HepG2 (cell line): ENCODE results near the gene PARD3. TPM values are rescaled to one million over a fixed set of nuclear protein-coding genes. Genes with fewer than 3 reads are reported as not detected.

Source experiments
- ATAC-seq: fragments of 200-7000 bp; cut with Tn5 transposase; 3 replicates; pipeline ENCODE4 v1.9.1; 2020; ENCODE audit warnings: mild to moderate bottlenecking, moderate library complexity
- BruUV-seq: library from RNA; stranded (reverse); fragments of 400-500 nt; replicated peaks from 2 replicates; lab custom pipeline; 2021; lab: Mats Ljungman, UMichigan
- CTCF ChIA-PET: fragments of 300-600 bp; formaldehyde crosslinking; extraction: SDS; loops from one replicate; lab custom pipeline; 2021; ENCODE audit warnings: low total read pairs, inconsistent platforms, low intra/inter-chr PET ratio; lab: Yijun Ruan, JAX
- POLR2A ChIA-PET: fragments of 350-600 bp; sonication (Branson Sonifier 250); formaldehyde crosslinking; loops from one replicate; lab custom pipeline; 2020; ENCODE audit warnings: antibody characterized with exemption, inconsistent platforms; lab: Yijun Ruan, JAX
- DNase-seq: peaks from one replicate; pipeline ENCODE4 v3.0.0-alpha.2; 2015; ENCODE audit warnings: low spot score
- FAIRE-seq: peaks from 3 replicates; lab custom pipeline; 2011; peaks lifted over from hg19 to GRCh38; lab: Jason Lieb, UNC
- H2AFZ ChIP-seq: one replicate; pipeline ENCODE4 v1.6.1; 2011; ENCODE audit warnings: low read length, inconsistent platforms
- H3K27ac ChIP-seq: fragments of 300-600 bp; 3 replicates; pipeline ENCODE4 v1.8.0; 2011; ENCODE audit warnings: mixed run types, mild to moderate bottlenecking, mixed read lengths, low read length, inconsistent platforms; ENCODE audit not compliant: insufficient read depth; ENCODE audit errors: extremely low read length
- H3K27me3 ChIP-seq, 2 experiments: fragments of 200-600 bp in 1 of 2; 2 replicates in 1 of 2; 3 replicates in 1 of 2; pipeline versions ENCODE4 v1.6.0 to v1.8.0; 2011; ENCODE audit warnings: low read length in 2 of 2, mild to moderate bottlenecking in 2 of 2, moderate library complexity in 2 of 2, inconsistent platforms in 1 of 2; ENCODE audit not compliant: insufficient read depth in 2 of 2, control insufficient read depth in 1 of 2
- H3K36me3 ChIP-seq, 2 experiments: fragments of 200-600 bp in 1 of 2; replicated peaks in 1 of 2; 2 replicates in 1 of 2; 3 replicates in 1 of 2; pipeline versions ENCODE4 v1.5.1 to v1.8.0; 2011; ENCODE audit warnings: low read length in 2 of 2, inconsistent platforms in 1 of 2; ENCODE audit not compliant: insufficient read depth in 2 of 2, control insufficient read depth in 1 of 2
- H3K4me1 ChIP-seq: 2 replicates; pipeline ENCODE4 v1.5.1; 2012; ENCODE audit warnings: low read length, inconsistent platforms; ENCODE audit not compliant: insufficient read depth
- H3K4me2 ChIP-seq: 2 replicates; pipeline ENCODE4 v1.6.0; 2011; ENCODE audit warnings: low read depth, low read length, inconsistent platforms
- H3K4me3 ChIP-seq, 3 experiments: fragments of 200-600 bp in 1 of 3; sonication (generic), shearing (Covaris generic) in 1 of 3; replicated peaks in 1 of 3; 2 replicates each; pipeline ENCODE4 v1.5.1; 2011 to 2016; ENCODE audit warnings: low read length in 3 of 3, inconsistent platforms in 2 of 3, low read depth in 2 of 3, mild to moderate bottlenecking in 2 of 3, control low read depth in 1 of 3, mixed read lengths in 1 of 3; ENCODE audit not compliant: insufficient read depth in 1 of 3
- H3K79me2 ChIP-seq: one replicate; pipeline ENCODE4 v1.6.1; 2011; ENCODE audit warnings: low read length, inconsistent platforms; ENCODE audit not compliant: insufficient read depth
- H3K9ac ChIP-seq: 2 replicates; pipeline ENCODE4 v1.6.0; 2011; ENCODE audit warnings: mild to moderate bottlenecking, low read depth, low read length, inconsistent platforms; ENCODE audit not compliant: insufficient read depth
- H3K9me3 ChIP-seq: 2 replicates; pipeline ENCODE4 v1.5.1; 2012; ENCODE audit warnings: mild to moderate bottlenecking, low read length
- H4K20me1 ChIP-seq: 2 replicates; pipeline ENCODE4 v1.6.0; 2011; ENCODE audit warnings: inconsistent platforms, mild to moderate bottlenecking, low read length, moderate library complexity; ENCODE audit not compliant: insufficient read depth
- HIVEP1 ChIP-seq: sonication (generic); formaldehyde crosslinking; IDR thresholded peaks from 2 replicates; pipeline ENCODE4 v1.4.0; 2020; ENCODE audit warnings: mild to moderate bottlenecking, missing genetic modification reagents
- HMG20A ChIP-seq: IDR thresholded peaks from 2 replicates; pipeline ENCODE4 v1.6.1; 2016; ENCODE audit warnings: borderline replicate concordance
- MBD4 ChIP-seq: IDR thresholded peaks from 2 replicates; pipeline ENCODE4 v1.6.1; 2012; ENCODE audit warnings: low read length, inconsistent platforms, borderline replicate concordance
- SP140L ChIP-seq: sonication (generic); formaldehyde crosslinking; IDR thresholded peaks from 2 replicates; pipeline ENCODE4 v1.4.0; 2020; ENCODE audit warnings: missing genetic modification reagents, borderline replicate concordance
- ZNF337 ChIP-seq: sonication (generic); formaldehyde crosslinking; IDR thresholded peaks from 2 replicates; pipeline ENCODE4 v1.5.1; 2020; ENCODE audit warnings: missing genetic modification reagents, low read depth, mild to moderate bottlenecking, borderline replicate concordance
- WGBS: methylation state at CpG from one replicate; pipeline ENCODE4 v1.1.6; 2017; ENCODE audit warnings: low lambda C conversion rate; 5-methylcytosine and 5-hydroxymethylcytosine counted together
- in situ Hi-C: cut with HindIII; loops from 2 replicates; pipeline ENCODE4 v1.10.0; 2017; ENCODE audit warnings: low pct_unique_long_range_greater_than_20kb; ENCODE audit not compliant: extremely low pct_ligation_motif_present
- intact Hi-C: fragments of 100-400 bp; cut with micrococcal nuclease; formaldehyde crosslinking; loops from one replicate; pipeline ENCODE4 v1.10.0; 2022; ENCODE audit not compliant: unreplicated experiment
- polyA plus RNA-seq, 8 experiments: library from polyadenylated mRNA; depleted of rRNA in 3 of 8; stranded (reverse) in 7 of 8; unstranded in 1 of 8; fragments of >200 nt; fragmentation: Illumina TruSeq in 4 of 8; extraction: Trizol in 4 of 8; gene quantifications; 2 replicates each; pipeline versions ENCODE4 v1.2.1 to v1.2.3, GENCODE V29; 2011 to 2016; ENCODE audit warnings: low read depth in 4 of 8, missing spikeins in 1 of 8, mixed read lengths in 1 of 8; ENCODE audit not compliant: insufficient read depth in 1 of 8
- total RNA-seq, 5 experiments: library from RNA; depleted of rRNA; stranded (reverse); fragments of >200 nt; fragmentation: Illumina TruSeq; extraction: Trizol; gene quantifications; 2 replicates each; pipeline ENCODE4 v1.2.3, GENCODE V29; 2016; ENCODE audit warnings: low read depth in 1 of 5
- TF ChIP-seq, protein P1 (sequence below): sonication (generic); formaldehyde crosslinking; IDR thresholded peaks from 2 replicates; pipeline ENCODE4 v1.5.1; 2020; ENCODE audit warnings: mild to moderate bottlenecking, missing genetic modification reagents, moderate library complexity
- TF ChIP-seq, protein P2 (sequence below): sonication (generic); formaldehyde crosslinking; IDR thresholded peaks from 2 replicates; pipeline ENCODE4 v1.5.0; 2020; ENCODE audit warnings: missing genetic modification reagents
- TF ChIP-seq, protein P3 (sequence below): sonication (generic); formaldehyde crosslinking; IDR thresholded peaks from 2 replicates; pipeline ENCODE4 v1.8.0; 2022; ENCODE audit warnings: mild to moderate bottlenecking, missing genetic modification reagents
- TF ChIP-seq, protein P4 (sequence below): sonication (generic); formaldehyde crosslinking; IDR thresholded peaks from 2 replicates; pipeline ENCODE4 v1.4.0; 2020; ENCODE audit warnings: mild to moderate bottlenecking, missing genetic modification reagents

The PARD3 gene
- total and polyA plus RNA-seq, 2 of the 13 experiments (the other 11 are each of a cell fraction or from before 2014, with no cell fraction given), result 40.9 to 60.0 TPM

DNA sequence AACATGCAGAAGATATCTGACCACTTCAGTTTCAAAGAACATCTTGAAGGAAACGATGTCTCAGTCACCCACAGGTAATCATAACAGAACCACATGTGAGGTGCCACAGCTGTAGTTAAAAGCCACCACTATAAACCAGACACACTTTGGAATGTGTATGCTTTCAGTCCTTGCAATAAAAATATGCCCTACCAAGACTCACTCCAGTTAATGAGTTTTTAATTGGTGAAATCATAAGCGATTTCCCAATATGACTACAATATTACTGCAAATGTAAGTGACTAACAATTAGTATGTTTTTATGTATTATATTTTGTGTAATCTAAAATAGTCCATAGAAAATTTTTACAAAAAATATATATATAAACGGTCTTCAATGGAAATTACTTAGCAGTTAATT, 428.2 kb downstream of the PARD3 start:
- H3K4me2 ChIP-seq, result no peak overlapping the region
- intact Hi-C loops (no loop called here), in situ Hi-C loops (no loop called here)
- H3K4me1 ChIP-seq, result no peaks in the 10 kb centered on the region
- H3K27ac ChIP-seq, result no peak overlapping the region
- DNase-seq (no peak), FAIRE-seq (no peak), ATAC-seq (no peak)
- no peak for TF ChIP-seq ZNF337 (CRISPR knock-in tag)
- no peak for TF ChIP-seq SP140L (CRISPR knock-in tag)
- no peak for TF ChIP-seq HIVEP1 (CRISPR knock-in tag)
- TF ChIP-seq, protein P1, sequence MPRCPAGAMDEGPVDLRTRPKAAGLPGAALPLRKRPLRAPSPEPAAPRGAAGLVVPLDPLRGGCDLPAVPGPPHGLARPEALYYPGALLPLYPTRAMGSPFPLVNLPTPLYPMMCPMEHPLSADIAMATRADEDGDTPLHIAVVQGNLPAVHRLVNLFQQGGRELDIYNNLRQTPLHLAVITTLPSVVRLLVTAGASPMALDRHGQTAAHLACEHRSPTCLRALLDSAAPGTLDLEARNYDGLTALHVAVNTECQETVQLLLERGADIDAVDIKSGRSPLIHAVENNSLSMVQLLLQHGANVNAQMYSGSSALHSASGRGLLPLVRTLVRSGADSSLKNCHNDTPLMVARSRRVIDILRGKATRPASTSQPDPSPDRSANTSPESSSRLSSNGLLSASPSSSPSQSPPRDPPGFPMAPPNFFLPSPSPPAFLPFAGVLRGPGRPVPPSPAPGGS (CRISPR knock-in tag), result no peak
- no peak for TF ChIP-seq HMG20A (CRISPR knock-in tag)
- TF ChIP-seq, protein P2, sequence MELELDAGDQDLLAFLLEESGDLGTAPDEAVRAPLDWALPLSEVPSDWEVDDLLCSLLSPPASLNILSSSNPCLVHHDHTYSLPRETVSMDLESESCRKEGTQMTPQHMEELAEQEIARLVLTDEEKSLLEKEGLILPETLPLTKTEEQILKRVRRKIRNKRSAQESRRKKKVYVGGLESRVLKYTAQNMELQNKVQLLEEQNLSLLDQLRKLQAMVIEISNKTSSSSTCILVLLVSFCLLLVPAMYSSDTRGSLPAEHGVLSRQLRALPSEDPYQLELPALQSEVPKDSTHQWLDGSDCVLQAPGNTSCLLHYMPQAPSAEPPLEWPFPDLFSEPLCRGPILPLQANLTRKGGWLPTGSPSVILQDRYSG, result no peak
- TF ChIP-seq, protein P3, sequence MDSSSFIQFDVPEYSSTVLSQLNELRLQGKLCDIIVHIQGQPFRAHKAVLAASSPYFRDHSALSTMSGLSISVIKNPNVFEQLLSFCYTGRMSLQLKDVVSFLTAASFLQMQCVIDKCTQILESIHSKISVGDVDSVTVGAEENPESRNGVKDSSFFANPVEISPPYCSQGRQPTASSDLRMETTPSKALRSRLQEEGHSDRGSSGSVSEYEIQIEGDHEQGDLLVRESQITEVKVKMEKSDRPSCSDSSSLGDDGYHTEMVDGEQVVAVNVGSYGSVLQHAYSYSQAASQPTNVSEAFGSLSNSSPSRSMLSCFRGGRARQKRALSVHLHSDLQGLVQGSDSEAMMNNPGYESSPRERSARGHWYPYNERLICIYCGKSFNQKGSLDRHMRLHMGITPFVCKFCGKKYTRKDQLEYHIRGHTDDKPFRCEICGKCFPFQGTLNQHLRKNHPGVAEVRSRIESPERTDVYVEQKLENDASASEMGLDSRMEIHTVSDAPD (CRISPR knock-in tag), result no peak
- TF ChIP-seq, protein P4, sequence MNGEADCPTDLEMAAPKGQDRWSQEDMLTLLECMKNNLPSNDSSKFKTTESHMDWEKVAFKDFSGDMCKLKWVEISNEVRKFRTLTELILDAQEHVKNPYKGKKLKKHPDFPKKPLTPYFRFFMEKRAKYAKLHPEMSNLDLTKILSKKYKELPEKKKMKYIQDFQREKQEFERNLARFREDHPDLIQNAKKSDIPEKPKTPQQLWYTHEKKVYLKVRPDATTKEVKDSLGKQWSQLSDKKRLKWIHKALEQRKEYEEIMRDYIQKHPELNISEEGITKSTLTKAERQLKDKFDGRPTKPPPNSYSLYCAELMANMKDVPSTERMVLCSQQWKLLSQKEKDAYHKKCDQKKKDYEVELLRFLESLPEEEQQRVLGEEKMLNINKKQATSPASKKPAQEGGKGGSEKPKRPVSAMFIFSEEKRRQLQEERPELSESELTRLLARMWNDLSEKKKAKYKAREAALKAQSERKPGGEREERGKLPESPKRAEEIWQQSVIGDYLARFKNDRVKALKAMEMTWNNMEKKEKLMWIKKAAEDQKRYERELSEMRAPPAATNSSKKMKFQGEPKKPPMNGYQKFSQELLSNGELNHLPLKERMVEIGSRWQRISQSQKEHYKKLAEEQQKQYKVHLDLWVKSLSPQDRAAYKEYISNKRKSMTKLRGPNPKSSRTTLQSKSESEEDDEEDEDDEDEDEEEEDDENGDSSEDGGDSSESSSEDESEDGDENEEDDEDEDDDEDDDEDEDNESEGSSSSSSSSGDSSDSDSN (CRISPR knock-in tag), result no peak
- TF ChIP-seq MBD4, result no peak
- no TSS peak for BruUV-seq
- WGBS, result 96% methylated on average over 3 of the region's 3 CpGs
- H3K9me3 ChIP-seq, result no peaks in the 10 kb centered on the region
- H3K36me3 ChIP-seq, result peaks cover 2 to 7% of the 10 kb centered on the region in 2 experiments
- no peaks in the 10 kb centered on the region for H3K27me3 ChIP-seq
- H3K4me3 ChIP-seq, result no peak overlapping the region
- H2AFZ ChIP-seq, result no peak overlapping the region
- H3K79me2 ChIP-seq, result no peaks in the 10 kb centered on the region
- H4K20me1 ChIP-seq, result no peaks in the 10 kb centered on the region
- no peak overlapping the region for H3K9ac ChIP-seq
- CTCF ChIA-PET, result no interaction called here
- POLR2A ChIA-PET, result no interaction called here
